Activated T-helper 1 cell treated with anti-CD3 and anti-CD28 coated beads, Interleukin-12 subunit alpha, Interleukin-12 subunit beta, Interleukin-2, Interleukin-4 antibody, amounts not matched to agents 30 ng/mL and 10 ng/mL and 1 ng/mL, durations not matched to agents 14 hours and 24 hours and 36 hours (primary cell): Measurements from ENCODE around the gene ITFG1. TPM values are rescaled to one million over a fixed set of nuclear protein-coding genes. Genes with fewer than 3 reads are reported as not detected.

Experiments used
- DNase-seq: peaks from one replicate; pipeline ENCODE4 v3.0.0; 2021; ENCODE audit warnings: low spot score
- H3K27ac Mint-ChIP-seq: one replicate; pipeline ENCODE4 v1.8.0; 2021; ENCODE audit warnings: mild to moderate bottlenecking, mixed read lengths
- H3K27me3 Mint-ChIP-seq: one replicate; pipeline ENCODE4 v1.8.0; 2022; ENCODE audit warnings: mild to moderate bottlenecking, moderate library complexity, mixed read lengths; ENCODE audit not compliant: insufficient read depth
- H3K36me3 Mint-ChIP-seq: one replicate; pipeline ENCODE4 v1.8.0; 2021; ENCODE audit warnings: low read depth, mixed read lengths
- H3K4me1 Mint-ChIP-seq: one replicate; pipeline ENCODE4 v1.8.0; 2021; ENCODE audit warnings: low read depth, mixed read lengths
- H3K4me3 Mint-ChIP-seq: one replicate; pipeline ENCODE4 v1.8.0; 2021; ENCODE audit warnings: mild to moderate bottlenecking, moderate library complexity, mixed read lengths
- H3K9me3 Mint-ChIP-seq: one replicate; pipeline ENCODE4 v1.8.0; 2021; ENCODE audit warnings: mixed read lengths
- intact Hi-C: fragments of 100-400 bp; cut with micrococcal nuclease; formaldehyde crosslinking; loops from one replicate; pipeline ENCODE4 v1.15.1; 2024
- total RNA-seq: library from RNA; stranded (reverse); gene quantifications from 2 replicates; pipeline ENCODE4 v1.2.3, GENCODE V29; 2022

ITFG1 gene
- total RNA-seq, 1 donor from 2014 or later = 25.4 TPM

- Mint-ChIP-seq H3K36me3 (peaks cover 5% of the 10 kb centered on the region), H3K4me1 (no peaks in the 10 kb centered on the region), H3K27me3 (no peaks in the 10 kb centered on the region), H3K27ac (no peak overlapping the region), H3K9me3 (no peaks in the 10 kb centered on the region), H3K4me3 (no peak overlapping the region)
- no peak for DNase-seq
- intact Hi-C loops = no loop called here
Observed at GRCh38 chr16:47284999-47285398, 175.9 kb downstream of the ITFG1 start.

GRCh38 chr16:47278306-47278970 lies 182.4 kb downstream of the ITFG1 start:
- no peak for DNase-seq
- Mint-ChIP-seq H3K27ac (no peak overlapping the region), H3K4me3 (no peak overlapping the region), H3K36me3 (no peaks in the 10 kb centered on the region), H3K9me3 (no peaks in the 10 kb centered on the region), H3K27me3 (no peaks in the 10 kb centered on the region), H3K4me1 (no peaks in the 10 kb centered on the region)
- intact Hi-C loops = no loop called here

GRCh38 chr16:47276522-47276921 lies 184.3 kb downstream of the ITFG1 start:
- H3K27ac Mint-ChIP-seq = no peak overlapping the region
- no peaks in the 10 kb centered on the region for H3K4me1 Mint-ChIP-seq
- no peak for DNase-seq
- H3K36me3 Mint-ChIP-seq = peaks cover 3% of the 10 kb centered on the region
- no peaks in the 10 kb centered on the region for H3K27me3 Mint-ChIP-seq
- intact Hi-C loops = no loop called here
- peaks cover 3% of the 10 kb centered on the region for H3K9me3 Mint-ChIP-seq
- no peak overlapping the region for H3K4me3 Mint-ChIP-seq

- DNase-seq = no peak
- Mint-ChIP-seq H3K36me3 (peaks cover 2% of the 10 kb centered on the region), H3K4me3 (no peak overlapping the region), H3K27me3 (no peaks in the 10 kb centered on the region), H3K9me3 (no peaks in the 10 kb centered on the region), H3K4me1 (no peaks in the 10 kb centered on the region), H3K27ac (no peak overlapping the region)
- intact Hi-C loops = no loop called here
Observed at GRCh38 chr16:47262938-47263337, 197.9 kb downstream of the ITFG1 start.

- Mint-ChIP-seq H3K4me1 (no peaks in the 10 kb centered on the region), H3K9me3 (no peaks in the 10 kb centered on the region), H3K27ac (no peak overlapping the region), H3K4me3 (no peak overlapping the region), H3K27me3 (no peaks in the 10 kb centered on the region), H3K36me3 (peaks cover 7% of the 10 kb centered on the region)
- DNase-seq = no peak
- intact Hi-C loops = no loop called here
Observed at GRCh38 chr16:47260503-47260902, 200.4 kb downstream of the ITFG1 start.

- Mint-ChIP-seq H3K27ac (no peak overlapping the region), H3K4me1 (no peaks in the 10 kb centered on the region), H3K36me3 (peaks cover 7% of the 10 kb centered on the region), H3K27me3 (no peaks in the 10 kb centered on the region), H3K9me3 (no peaks in the 10 kb centered on the region), H3K4me3 (no peak overlapping the region)
- DNase-seq = no peak
- intact Hi-C loops = loop anchor here (5.0 to 10.0 kb wide), 2 partner anchors 796 to 908 kb away; no protein-coding TSS in a partner anchor
Observed at GRCh38 chr16:47258874-47259461, 201.9 kb downstream of the ITFG1 start.

GRCh38 chr16:47254756-47255155 lies 206.1 kb downstream of the ITFG1 start:
- Mint-ChIP-seq H3K9me3 (no peaks in the 10 kb centered on the region), H3K27ac (no peak overlapping the region), H3K27me3 (no peaks in the 10 kb centered on the region), H3K36me3 (peaks cover 5% of the 10 kb centered on the region), H3K4me3 (no peak overlapping the region), H3K4me1 (no peaks in the 10 kb centered on the region)
- DNase-seq = no peak
- intact Hi-C loops = loop anchor here (5.0 to 10.0 kb wide), 2 partner anchors 800 to 913 kb away; no protein-coding TSS in a partner anchor

- no peaks in the 10 kb centered on the region for H3K9me3 Mint-ChIP-seq
- no peak overlapping the region for H3K4me3 Mint-ChIP-seq
- no peaks in the 10 kb centered on the region for H3K36me3 Mint-ChIP-seq
- H3K27ac Mint-ChIP-seq = no peak overlapping the region
- no peaks in the 10 kb centered on the region for H3K27me3 Mint-ChIP-seq
- H3K4me1 Mint-ChIP-seq = no peaks in the 10 kb centered on the region
- no peak for DNase-seq
- intact Hi-C loops = loop anchor here (10.0 kb wide), 1 partner anchor 804 kb away; no protein-coding TSS in a partner anchor
Observed at GRCh38 chr16:47250983-47251382, 209.9 kb downstream of the ITFG1 start.

GRCh38 chr16:47247690-47248089 lies 213.2 kb downstream of the ITFG1 start:
- no peaks in the 10 kb centered on the region for H3K4me1 Mint-ChIP-seq
- no peaks in the 10 kb centered on the region for H3K27me3 Mint-ChIP-seq
- no peak for DNase-seq
- H3K9me3 Mint-ChIP-seq = no peaks in the 10 kb centered on the region
- no peak overlapping the region for H3K4me3 Mint-ChIP-seq
- H3K36me3 Mint-ChIP-seq = no peaks in the 10 kb centered on the region
- H3K27ac Mint-ChIP-seq = no peak overlapping the region
- intact Hi-C loops = no loop called here

- H3K27me3 Mint-ChIP-seq = no peaks in the 10 kb centered on the region
- H3K4me3 Mint-ChIP-seq = no peak overlapping the region
- intact Hi-C loops = no loop called here
- H3K4me1 Mint-ChIP-seq = no peaks in the 10 kb centered on the region
- H3K9me3 Mint-ChIP-seq = no peaks in the 10 kb centered on the region
- H3K36me3 Mint-ChIP-seq = no peaks in the 10 kb centered on the region
- DNase-seq = no peak
- H3K27ac Mint-ChIP-seq = no peak overlapping the region
Observed at GRCh38 chr16:47244206-47244605, 216.7 kb downstream of the ITFG1 start.

- no peak overlapping the region for H3K27ac Mint-ChIP-seq
- DNase-seq = no peak
- H3K27me3 Mint-ChIP-seq = no peaks in the 10 kb centered on the region
- H3K4me1 Mint-ChIP-seq = no peaks in the 10 kb centered on the region
- no peak overlapping the region for H3K4me3 Mint-ChIP-seq
- H3K36me3 Mint-ChIP-seq = no peaks in the 10 kb centered on the region
- intact Hi-C loops = no loop called here
- no peaks in the 10 kb centered on the region for H3K9me3 Mint-ChIP-seq
Observed at GRCh38 chr16:47241061-47241460, 219.8 kb downstream of the ITFG1 start.

- H3K4me1 Mint-ChIP-seq = no peaks in the 10 kb centered on the region
- intact Hi-C loops = no loop called here
- DNase-seq = no peak
- no peaks in the 10 kb centered on the region for H3K27me3 Mint-ChIP-seq
- no peaks in the 10 kb centered on the region for H3K9me3 Mint-ChIP-seq
- no peak overlapping the region for H3K4me3 Mint-ChIP-seq
- peaks cover 2% of the 10 kb centered on the region for H3K36me3 Mint-ChIP-seq
- H3K27ac Mint-ChIP-seq = no peak overlapping the region
Observed at GRCh38 chr16:47236716-47237115, 224.1 kb downstream of the ITFG1 start.

- peaks cover 7% of the 10 kb centered on the region for H3K4me1 Mint-ChIP-seq
- H3K4me3 Mint-ChIP-seq = no peak overlapping the region
- intact Hi-C loops = no loop called here
- H3K27ac Mint-ChIP-seq = no peak overlapping the region
- DNase-seq = no peak
- no peaks in the 10 kb centered on the region for H3K9me3 Mint-ChIP-seq
- peaks cover 1% of the 10 kb centered on the region for H3K36me3 Mint-ChIP-seq
- H3K27me3 Mint-ChIP-seq = no peaks in the 10 kb centered on the region
Observed at GRCh38 chr16:47230296-47230695, 230.6 kb downstream of the ITFG1 start.
